ENCODE results near the gene SUPT16H.
"Not testable (repeated sequence)": the region's sequence is repeated elsewhere in the genome, so short reads cannot be mapped to it uniquely, and the experiment has no call there.

Gene SUPT16H

DNA sequence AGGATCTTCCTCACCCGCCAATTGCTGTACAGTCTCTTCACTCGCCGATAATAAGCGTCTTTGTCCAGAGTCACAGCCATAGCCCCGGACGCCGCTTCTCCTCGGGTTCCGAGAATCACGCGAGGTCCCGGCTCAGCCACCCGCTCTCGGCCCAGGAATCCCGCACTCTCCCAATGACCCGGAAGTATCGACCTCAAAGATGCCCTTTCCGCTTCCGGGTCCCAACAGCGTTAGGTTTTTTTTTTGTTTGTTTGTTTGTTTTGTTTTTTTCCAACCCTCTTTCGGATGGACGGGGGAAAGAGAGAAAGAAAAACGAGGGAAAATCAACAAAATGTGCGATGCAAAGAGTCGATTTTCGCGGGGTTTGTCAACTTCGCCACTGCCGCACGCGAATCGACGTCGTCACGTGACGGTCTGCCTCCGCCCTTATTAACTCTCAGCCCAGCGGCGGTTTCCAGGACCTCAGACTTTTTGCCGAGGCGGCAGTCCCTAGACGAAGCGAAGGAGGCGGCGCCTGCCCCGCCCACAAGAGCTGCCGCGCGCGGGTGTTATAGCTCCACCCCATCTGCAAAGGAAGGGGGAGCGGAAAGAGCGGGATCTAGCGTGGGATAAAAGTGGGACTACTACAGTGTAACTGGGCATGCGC is at the start of gene SUPT16H:
TSS of gene SUPT16H (minus strand) at position 172 of the 646 bp plus-strand sequence. CDS start at position 80, 92 bp downstream.
- peak; percentile 96 for DNase-seq

DNA sequence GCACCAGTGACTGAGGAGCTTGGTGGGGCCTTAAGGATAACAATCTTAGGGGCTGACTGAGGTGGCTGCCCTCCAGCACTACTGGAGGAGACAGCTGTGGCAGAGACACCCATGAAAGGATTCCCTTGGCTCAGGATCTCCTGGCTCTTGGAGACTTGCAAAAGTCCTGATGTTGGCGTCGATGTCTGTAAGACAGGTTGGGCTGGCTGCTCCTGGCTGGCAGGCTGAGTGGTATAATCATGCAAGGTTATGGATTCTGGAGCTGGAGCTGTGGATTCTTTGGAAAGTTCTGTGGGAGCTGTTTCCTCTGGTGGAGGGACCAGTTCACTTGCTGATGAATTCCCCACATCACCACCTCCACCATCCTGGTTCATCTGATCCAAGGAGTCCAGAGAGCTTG is 47.3 kb upstream of the SUPT16H start:
- DNase-seq: no peak

DNA sequence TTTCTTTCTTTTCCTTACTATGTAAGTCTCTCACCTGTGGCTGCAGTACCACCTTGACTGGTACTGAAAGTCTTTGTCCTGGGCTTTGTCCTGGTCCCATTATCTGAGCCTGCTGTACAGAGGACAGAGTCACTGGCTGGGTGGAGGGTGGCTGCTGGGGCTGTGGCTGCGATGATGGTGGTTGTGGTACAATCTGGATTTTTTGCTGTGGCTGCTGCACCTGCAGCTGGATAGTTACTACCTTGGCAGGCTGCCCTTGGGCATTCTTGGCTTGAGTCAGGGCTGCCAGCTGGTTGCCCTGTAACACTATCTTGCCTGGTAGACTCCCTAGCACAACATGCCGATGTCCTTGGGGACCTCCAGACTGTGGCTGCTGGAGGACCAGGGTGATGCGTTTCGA is 45.1 kb upstream of the SUPT16H start:
- no peak for DNase-seq

DNA sequence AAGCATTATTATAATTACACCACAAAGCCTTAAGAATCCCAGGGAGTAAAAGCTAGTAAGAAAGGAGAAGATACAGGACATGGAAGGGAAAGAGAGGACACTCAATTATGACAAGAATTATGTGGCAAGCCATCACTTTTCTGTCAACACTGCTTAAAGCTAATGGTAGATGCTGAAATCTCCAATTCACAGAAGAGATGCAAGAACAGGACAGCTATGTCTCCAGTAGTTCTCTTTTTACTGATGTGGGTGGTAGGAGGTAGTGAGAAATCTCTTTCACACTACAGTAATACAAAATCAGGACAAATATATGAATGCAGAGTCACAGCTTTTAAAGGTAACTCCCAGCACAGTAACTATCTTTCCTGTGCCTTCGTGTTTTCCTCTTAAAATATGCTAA is 42.9 kb upstream of the SUPT16H start:
- DNase-seq: no peak

DNA sequence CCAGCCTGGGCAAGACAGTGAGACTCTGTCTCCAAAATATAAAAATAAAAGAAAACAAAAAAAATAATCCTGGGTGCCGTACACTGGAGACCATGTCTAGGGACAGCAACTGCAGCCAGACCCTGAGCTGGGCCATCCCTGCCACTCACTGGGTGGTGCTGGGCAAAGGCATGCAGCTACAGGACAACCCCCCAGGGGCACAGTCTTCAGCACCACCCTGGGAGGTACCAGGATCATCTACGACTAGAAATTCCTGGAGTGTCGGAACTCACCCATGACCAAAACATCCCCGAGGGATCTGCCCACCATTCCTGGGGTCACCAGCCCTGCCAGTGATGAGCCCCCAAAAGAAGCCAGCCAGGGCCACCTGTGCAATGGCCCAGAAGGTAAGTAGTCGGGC is 35.7 kb upstream of the SUPT16H start:
- DNase-seq: no peak

DNA sequence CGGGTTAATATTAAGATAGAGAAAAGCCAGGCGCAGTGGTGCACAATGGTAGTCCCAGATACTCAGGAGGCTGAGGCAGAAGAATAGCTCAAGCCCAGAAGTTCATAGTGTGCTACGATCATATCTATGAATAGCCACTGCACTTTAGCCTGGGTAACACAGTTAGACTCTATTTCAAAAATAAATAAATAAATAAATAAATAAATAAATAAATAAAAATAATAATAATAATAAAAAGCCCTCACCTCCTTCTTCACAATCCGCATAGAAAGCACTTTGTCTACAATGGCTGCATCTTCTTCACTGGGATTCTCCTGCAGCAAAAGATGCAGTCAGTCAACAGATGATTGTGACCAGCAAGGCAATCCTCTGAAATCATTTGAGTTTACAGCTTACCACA is 31.5 kb upstream of the SUPT16H start:
- no peak for DNase-seq

DNA sequence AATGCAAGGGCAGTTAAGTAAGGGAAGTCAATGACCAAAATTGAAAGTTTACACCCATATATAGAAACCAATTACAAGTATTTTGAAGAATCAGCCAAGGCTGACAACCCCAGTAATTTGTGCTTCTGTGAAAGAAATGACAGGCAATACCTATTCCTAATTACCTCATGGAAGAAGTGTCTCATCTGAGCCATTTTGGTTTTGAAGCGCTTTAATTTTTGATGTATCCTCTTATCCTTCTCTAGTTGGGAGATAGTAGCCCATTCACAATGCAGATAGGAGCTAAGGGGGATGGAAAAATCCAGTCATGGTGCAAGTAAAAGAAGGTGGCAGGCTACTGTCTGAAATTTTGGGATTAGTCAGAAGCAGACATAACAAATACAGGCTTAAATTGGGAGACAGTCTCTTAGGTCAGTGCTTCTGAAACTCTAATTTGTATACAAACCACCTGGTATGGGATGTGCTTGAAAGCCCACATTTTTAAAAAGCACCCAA is 30.4 kb upstream of the SUPT16H start:
- peak; percentile 12 for DNase-seq

DNA sequence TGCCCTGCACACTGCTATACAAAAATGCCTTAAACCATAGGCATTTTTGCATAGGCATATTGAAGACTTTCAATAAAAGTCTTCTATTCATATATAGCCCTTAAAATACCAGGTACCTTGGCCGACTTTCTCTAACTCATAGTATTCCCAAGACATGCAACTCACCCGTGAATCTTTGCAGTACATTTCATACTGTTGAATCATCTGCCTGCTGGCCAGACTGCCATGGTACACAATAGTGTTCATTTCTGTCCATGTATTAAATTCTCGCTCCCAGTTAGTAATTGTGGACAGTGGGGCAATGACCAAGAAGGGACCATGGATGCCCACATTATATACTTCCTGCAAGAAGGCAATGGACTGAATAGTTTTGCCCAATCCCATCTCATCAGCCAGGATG is 24.3 kb upstream of the SUPT16H start:
- DNase-seq: no peak

DNA sequence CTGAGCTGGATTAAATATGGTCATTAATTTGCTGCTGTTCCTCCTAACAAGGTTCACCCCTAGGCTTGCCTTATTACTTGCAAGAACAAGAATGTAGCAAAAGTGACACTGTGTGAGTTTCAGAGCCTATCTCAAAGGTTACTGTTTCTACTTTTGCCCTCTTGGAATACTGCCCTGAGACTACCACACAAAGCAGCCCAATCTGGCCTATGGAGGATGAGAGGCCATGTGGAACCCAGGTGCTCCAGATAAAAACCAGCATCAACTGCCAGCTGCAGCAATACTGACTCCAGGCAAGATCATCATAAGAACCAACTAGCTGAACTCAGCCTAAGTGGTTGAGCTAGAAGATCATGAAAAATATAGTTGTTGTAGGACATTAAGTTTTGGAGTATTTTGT is 22.4 kb upstream of the SUPT16H start:
- DNase-seq: no peak

DNA sequence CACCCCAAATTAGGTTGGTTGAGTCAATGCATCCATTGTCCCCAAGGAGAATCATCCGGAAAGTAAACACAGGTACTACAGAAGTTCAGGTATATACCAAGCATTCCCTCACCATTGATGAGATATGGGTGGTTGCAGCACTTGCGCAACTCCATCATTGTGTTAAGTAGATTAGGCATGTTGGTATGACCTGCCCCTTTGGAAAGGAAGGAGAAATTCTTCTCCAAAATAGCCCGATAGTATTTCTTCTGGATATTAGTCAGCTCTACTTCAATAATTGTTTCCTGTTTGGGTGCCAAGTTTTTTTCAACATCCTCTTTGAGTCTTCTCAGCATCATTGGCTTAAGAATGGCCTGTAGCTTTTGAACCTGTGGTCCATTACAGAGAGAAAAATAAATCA is 21.3 kb upstream of the SUPT16H start:
- DNase-seq: no peak

DNA sequence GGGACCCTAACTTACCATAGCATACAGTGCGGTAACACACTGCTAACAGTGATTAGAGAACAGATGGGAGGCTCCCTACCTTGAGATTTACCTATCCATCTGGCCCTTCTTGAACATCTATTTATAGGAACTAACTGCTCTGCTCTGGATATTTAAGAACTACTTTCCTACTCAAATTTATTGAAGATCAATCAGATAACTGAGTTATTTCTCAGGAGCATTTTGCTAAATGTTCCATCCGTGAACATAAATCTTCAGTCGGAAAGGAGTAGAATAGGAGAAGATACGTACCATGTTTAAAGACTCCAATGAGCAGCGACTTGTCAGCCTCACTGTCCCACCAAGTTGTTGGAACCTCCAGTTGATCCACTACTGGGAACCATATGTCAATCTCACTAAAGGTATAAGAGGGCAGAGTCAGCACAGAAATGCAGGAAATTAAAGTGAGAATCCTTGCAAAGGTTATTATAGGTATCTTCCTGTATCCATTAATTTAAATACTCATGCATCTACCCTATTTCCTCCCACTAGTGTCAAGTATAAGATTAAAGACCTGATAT is 15.6 kb upstream of the SUPT16H start:
- DNase-seq: no peak

DNA sequence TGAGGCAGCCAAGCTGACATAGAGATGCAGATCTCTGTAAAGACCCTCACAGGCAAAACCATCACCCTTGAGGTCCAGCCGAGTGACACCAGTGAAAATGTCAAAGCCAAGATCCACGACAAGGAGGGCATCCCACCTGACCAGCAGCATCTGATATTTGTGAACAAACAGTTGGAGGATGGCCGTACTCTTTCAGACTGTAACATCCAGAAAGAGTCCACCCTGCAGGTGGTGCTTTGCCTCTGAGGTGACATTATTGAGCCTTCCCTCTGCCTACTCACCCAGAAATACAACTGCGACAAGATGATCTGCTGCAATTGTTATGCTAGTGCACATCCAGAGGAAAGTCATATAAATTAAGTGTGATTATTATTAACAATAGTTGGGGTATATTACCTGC is 15.1 kb upstream of the SUPT16H start:
- no peak for DNase-seq

DNA sequence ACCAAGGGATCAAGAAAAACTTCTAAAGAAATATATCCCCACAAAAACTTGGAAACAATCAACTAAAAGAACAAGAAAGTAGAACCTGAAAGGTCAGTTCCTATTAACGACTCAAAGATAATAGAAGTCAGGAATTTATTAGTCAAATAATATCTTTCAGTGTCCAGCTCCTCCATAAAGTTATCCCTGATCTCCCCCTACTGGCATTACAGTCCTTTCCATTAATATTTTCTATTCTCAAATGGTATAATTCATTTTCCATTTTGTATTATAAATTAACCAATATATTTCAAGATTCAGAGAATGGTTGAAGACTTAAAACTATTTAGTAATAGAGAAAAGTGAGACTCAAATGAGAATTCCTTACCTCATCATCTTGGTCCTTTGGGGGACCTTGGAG is 11.6 kb upstream of the SUPT16H start:
- DNase-seq: no peak

DNA sequence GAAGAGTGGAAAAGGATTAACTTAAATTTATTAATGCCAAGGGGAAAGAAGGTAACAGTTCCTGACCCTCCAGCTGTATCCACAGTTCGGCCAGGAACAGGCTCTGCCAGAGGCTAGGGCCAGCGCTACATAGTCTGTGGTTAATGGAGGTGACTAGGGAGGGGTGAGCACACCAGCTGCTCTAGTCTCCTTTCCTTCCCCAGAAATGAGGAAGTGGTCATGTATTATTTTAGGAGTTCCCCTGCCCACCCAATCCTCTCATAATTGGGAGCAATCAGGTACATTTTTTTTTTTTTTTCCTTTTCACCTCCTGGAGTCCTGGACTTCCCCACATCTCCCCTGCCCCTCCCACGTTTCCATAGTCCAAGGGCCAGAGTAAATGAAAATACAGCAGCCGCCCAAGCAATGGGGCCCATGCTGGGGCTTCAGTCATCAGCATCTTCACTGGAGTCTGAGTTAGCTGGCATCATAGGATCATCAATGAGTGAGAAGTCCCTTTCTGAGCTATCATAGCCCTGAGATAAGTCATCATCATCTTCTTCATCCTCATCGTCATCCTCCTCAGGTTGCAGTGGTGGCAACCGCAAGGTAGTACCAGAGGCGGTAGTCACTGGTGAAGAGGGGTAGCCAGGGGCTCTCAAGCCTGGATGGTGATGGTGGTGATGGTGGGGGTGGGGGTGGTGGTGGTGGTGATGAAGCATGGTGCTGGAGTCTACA is 1.5 kb upstream of the SUPT16H start:
- no peak for DNase-seq

DNA sequence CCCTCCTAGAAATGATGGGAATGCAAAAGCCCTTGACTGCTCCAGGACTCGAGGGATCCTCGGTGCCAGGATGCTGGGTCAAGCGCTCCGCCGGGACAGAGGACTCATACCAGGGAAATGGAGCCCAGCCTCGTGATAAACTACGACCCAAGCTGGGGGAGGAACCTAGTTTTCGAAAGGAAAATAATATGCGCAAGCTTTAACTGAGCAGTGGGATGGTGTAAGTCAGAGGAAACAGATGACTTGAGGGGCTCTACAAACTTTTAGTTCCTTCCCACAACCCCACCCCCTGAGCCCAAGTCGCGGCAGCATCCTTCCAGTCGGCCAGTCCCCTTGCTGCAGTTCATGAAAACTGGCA is 654 bp upstream of the SUPT16H start:
- DNase-seq: no peak

DNA sequence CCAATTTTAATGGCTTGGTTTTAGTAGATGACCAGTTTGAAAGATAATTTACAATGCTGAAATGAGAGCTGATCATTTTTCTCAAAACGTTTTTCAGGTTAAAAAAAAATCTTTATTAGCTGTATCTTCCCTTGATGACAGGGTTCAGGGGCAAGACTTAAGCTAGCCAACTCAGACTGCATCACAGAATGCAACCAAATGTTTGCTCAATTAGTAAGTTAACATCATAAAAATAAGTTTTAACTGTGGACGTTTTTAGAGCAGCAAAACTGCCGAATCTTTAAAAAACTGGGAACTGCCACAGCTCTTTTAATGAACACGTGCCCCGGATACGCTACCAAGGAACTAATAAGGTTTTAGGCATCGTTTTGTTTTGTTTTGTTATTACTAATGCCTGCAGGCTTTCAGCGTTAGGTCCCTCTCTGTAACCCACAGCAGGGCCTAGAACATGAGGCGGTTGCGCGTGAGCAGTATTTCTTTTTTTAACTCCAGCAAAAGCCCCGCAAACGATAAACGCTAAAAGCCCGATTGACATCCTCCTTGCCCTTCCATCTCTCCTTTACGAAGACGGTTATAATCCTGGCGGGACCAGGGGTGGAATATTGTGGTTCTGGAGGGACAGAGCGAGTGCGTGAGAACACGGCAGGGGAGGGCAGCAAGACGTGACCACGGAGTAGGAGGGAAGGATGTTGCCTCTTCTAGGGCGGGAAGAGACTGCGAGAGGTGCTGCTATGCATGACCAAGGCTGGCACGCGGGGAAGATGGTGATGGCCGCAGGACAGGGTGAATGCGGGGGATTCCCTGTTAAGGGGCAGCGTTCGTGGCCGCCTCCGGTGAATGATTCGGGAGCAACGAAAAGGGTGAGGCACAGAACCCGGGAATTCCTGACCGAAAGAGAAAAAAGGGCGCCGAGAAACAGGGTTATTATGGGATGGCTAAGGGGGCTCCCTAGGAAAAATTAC is 652 bp downstream of the SUPT16H start:
- peak; percentile 60 for DNase-seq

DNA sequence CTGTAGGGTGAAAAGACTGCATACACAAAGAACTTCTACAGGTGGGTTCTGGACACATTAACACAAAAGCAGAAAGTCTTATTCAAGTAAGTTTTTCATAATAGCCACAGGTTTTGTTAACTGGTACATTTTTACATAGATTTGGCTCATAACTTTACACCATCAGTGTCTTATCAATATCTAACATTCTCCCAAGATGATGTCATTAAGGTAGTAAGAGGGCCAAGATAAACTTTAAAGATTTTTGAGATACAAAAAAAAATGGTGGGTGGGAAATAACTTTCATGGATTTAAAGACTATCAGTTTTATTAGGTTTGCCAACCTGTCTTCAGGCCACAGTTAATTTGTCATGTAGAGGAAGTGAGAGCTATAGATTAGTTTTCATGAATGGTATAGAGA is 1.7 kb downstream of the SUPT16H start:
- no peak for DNase-seq

DNA sequence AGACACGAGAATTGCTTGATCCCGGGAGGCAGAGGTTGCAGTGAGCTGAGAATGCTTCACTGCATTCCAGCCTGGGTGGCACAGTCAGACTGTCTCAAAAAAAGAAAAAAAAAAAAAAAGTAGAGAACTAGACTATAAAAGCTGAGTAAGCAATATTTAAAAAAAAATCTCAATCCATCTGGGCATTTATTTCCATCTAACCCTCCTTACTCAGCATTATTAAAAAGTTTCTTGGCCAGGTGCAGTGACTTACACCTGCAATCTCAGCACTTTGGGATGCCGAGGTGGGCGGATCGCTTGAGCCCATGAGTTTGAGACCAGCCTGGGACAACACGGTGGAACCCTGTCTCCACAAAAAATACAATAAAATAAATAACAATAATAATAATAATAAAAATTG is 4.5 kb downstream of the SUPT16H start:
- DNase-seq: no peak

DNA sequence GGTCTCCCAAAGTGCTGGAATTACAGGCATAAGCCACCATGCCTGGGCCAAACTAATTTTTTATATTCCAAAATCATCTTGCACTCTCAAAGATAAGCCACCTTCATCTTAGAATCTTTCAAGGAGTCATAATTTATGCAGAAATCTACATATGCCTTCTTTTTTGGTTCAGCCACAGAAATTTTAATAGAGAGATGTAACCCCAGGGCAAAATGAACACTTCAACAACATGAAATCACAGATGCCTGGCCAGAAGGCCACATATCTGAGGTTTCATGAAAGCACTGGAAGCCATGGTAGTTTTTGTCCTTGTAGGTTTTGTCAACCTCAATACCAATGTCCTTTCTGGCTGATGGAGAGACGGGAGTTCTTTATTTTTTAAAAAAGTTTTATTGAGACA is 9.8 kb downstream of the SUPT16H start:
- no peak for DNase-seq

DNA sequence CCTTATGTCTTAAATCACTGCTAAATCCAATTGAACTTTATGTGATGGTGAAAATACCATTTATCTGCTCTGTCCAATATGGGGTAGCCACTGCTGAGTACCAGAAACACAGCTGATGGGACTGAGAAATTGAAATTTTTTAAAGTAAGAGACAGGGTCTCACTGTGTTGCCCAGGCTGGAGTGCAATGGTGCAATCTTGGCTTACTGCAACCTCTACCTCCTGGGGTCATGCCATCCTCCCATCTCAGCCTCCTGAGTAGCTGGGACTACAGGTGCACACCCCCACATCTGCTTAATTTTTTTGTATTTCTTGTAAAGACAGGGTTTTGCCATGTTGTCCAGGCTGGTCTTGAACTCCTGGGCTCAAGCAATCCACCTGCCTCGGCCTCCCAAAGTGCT is 11.0 kb downstream of the SUPT16H start:
- not testable (repeated sequence) for DNase-seq

DNA sequence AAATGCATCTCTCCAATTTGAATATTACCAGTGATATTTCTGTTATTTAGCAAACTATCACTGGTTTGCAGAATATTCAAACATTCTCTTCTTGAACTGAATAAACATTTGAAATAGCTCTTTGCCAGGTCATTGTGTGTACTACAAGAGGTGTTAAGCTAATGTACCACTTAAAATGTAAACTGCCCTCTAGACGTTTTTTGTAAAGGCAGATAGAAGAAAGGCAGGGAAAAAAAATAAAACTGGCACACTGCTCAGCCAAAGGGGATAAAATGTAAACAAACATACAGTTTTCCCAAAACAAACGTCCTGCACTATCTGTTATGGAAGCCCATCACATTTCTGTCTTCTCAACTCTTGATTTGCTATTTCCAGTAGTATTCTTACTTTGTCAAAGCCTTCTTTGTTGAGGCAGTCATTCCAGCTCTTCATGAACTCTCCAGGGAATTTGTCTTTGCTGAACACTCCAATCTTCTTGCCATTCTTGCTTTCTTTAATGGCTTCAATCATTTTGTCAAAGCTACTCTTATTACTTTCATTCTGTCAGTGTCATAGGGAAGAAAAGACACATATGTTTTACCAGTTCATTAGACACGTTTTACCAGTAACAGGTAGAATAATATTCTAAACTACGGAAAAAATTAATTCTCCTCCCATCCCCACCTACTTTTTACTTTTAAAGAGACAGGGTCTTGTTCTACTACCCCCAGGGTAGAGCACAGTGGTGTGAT is 13.7 kb downstream of the SUPT16H start:
- DNase-seq: no peak

DNA sequence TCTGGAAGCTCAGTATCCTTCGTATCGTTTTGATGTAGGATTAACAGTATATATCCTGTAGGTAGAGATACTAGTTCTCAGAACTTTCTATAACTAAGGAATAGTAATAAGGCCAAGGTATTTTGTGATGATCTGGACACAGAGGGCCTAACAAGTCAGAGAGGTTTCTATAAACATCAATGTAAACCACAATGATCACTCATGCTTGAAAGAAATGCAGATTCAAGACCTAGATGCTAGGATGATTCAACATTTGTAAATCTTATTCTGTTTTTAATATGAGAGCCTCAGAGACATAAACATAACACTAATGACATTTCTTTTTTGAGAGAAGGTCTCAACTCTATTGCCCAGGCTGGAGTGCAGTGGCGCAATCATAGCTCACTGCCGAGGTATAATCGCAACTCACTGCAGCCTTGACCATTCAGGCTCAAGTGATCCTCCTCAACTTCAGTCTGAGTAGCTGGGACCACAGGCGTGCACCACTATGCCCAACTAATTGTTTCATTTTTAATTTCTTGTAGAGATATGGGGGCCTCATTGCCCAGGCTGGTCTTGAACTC is 16.2 kb downstream of the SUPT16H start:
- no peak for DNase-seq
